H1 (cell line): ENCODE data around the gene KLHDC4. TPM values are rescaled to one million over a fixed set of nuclear protein-coding genes. Genes with fewer than 3 reads are reported as not detected.

Experiments used
- CTCF ChIA-PET: fragments of 300-600 bp; sonication (Branson Sonifier 250); formaldehyde crosslinking; loops from one replicate; lab custom pipeline; 2021; ENCODE audit not compliant: partially characterized antibody; lab: Charles Lee
- POLR2A ChIA-PET: fragments of 300-600 bp; sonication (Branson Sonifier 250); formaldehyde crosslinking; loops from one replicate; lab custom pipeline; 2021; ENCODE audit warnings: inconsistent platforms; ENCODE audit not compliant: partially characterized antibody; lab: Charles Lee
- DNase-seq, 2 experiments: peaks; one replicate each; pipeline versions ENCODE4 v3.0.0 to v3.0.0-alpha.2; 2010 to 2022; ENCODE audit warnings: low spot score in 2 of 2, low read depth in 1 of 2, mixed read lengths in 1 of 2
- FAIRE-seq: peaks from 2 replicates; lab custom pipeline; 2011; peaks lifted over from hg19 to GRCh38; lab: Jason Lieb, UNC
- H2AFZ ChIP-seq: 2 replicates; pipeline ENCODE4 v1.8.1; 2012; ENCODE audit warnings: low read length, inconsistent platforms
- H2AK5ac ChIP-seq: 2 replicates; pipeline ENCODE4 v1.6.1; 2013; ENCODE audit warnings: low read depth, low read length
- H2BK120ac ChIP-seq: replicated peaks from 2 replicates; pipeline ENCODE3; 2013; ENCODE audit warnings: low read depth, low read length, inconsistent platforms
- H2BK12ac ChIP-seq: 2 replicates; pipeline ENCODE4 v1.6.1; 2013; ENCODE audit warnings: low read depth, low read length
- H2BK15ac ChIP-seq: 2 replicates; pipeline ENCODE4 v1.6.1; 2013; ENCODE audit warnings: low read length
- H2BK20ac ChIP-seq: 2 replicates; pipeline ENCODE4 v1.6.1; 2013; ENCODE audit warnings: low read length
- H2BK5ac ChIP-seq: 2 replicates; pipeline ENCODE4 v1.6.1; 2013; ENCODE audit warnings: low read depth, low read length
- H3K14ac ChIP-seq: 2 replicates; pipeline ENCODE4 v1.6.1; 2013; ENCODE audit warnings: inconsistent platforms; ENCODE audit not compliant: insufficient read length
- H3K18ac ChIP-seq: 2 replicates; pipeline ENCODE4 v1.6.1; 2013; ENCODE audit warnings: low read length; ENCODE audit errors: extremely low read depth
- H3K23ac ChIP-seq: 2 replicates; pipeline ENCODE4 v1.6.1; 2013; ENCODE audit warnings: inconsistent platforms; ENCODE audit not compliant: insufficient read length
- H3K23me2 ChIP-seq: 2 replicates; pipeline ENCODE4 v1.6.1; 2013; ENCODE audit warnings: low read depth, low read length
- H3K27ac ChIP-seq: 2 replicates; pipeline ENCODE4 v1.6.1; 2011; ENCODE audit warnings: low read depth, low read length, inconsistent platforms
- H3K27me3 ChIP-seq, 4 experiments: replicated peaks in 1 of 4; 1 replicate in 1 of 4; 2 replicates in 3 of 4; pipeline versions ENCODE4 v1.6.1 to v1.8.1; 2011 to 2013; ENCODE audit warnings: low read length in 3 of 4, mild to moderate bottlenecking in 3 of 4, inconsistent platforms in 2 of 4, mixed read lengths in 2 of 4, moderate library complexity in 1 of 4; ENCODE audit not compliant: control insufficient read depth in 3 of 4, insufficient read depth in 3 of 4; ENCODE audit errors: extremely low read depth in 1 of 4
- H3K36me3 ChIP-seq, 4 experiments: 2 replicates each; pipeline versions ENCODE4 v1.6.1 to v1.8.1; 2011 to 2013; ENCODE audit warnings: mild to moderate bottlenecking in 4 of 4, low read length in 3 of 4, moderate library complexity in 2 of 4, control low read depth in 1 of 4, inconsistent platforms in 1 of 4; ENCODE audit not compliant: insufficient read depth in 4 of 4, control insufficient read depth in 2 of 4
- H3K4ac ChIP-seq: replicated peaks from 2 replicates; pipeline ENCODE3; 2013; ENCODE audit warnings: low read length, low read depth, mixed read lengths, inconsistent platforms; ENCODE audit not compliant: insufficient read length
- H3K4me1 ChIP-seq, 4 experiments: replicated peaks in 1 of 4; 1 replicate in 1 of 4; 2 replicates in 3 of 4; pipeline versions ENCODE4 v1.6.1 to v1.8.1; 2011 to 2013; ENCODE audit warnings: low read length in 3 of 4, inconsistent platforms in 2 of 4, mixed read lengths in 1 of 4; ENCODE audit not compliant: insufficient read depth in 4 of 4, control insufficient read depth in 3 of 4
- H3K4me2 ChIP-seq, 2 experiments: 2 replicates each; pipeline versions ENCODE4 v1.6.1 to v1.8.1; 2011 to 2013; ENCODE audit warnings: low read depth in 2 of 2, low read length in 2 of 2, control low read depth in 1 of 2, inconsistent platforms in 1 of 2, mild to moderate bottlenecking in 1 of 2; ENCODE audit not compliant: insufficient read depth in 1 of 2
- H3K4me3 ChIP-seq, 4 experiments: fragments of 200-600, 300-600 bp in 1 of 4; sonication (generic), shearing (Covaris generic), sonication (Bioruptor Twin) in 1 of 4; 2 replicates each; pipeline versions ENCODE4 v1.5.1 to v1.8.1; 2011 to 2016; ENCODE audit warnings: low read length in 4 of 4, low read depth in 3 of 4, control low read depth in 2 of 4, inconsistent platforms in 2 of 4, mild to moderate bottlenecking in 2 of 4, mixed read lengths in 1 of 4, moderate library complexity in 1 of 4; ENCODE audit not compliant: insufficient read depth in 2 of 4; ENCODE audit errors: extremely low read depth in 1 of 4
- H3K56ac ChIP-seq: replicated peaks from 2 replicates; pipeline ENCODE3; 2013; ENCODE audit warnings: low read depth, mild to moderate bottlenecking, mixed read lengths, low read length, inconsistent platforms; ENCODE audit not compliant: insufficient read length
- H3K79me1 ChIP-seq: 2 replicates; pipeline ENCODE4 v1.6.1; 2013; ENCODE audit warnings: low read depth, low read length, control low read depth
- H3K79me2 ChIP-seq, 2 experiments: 2 replicates each; pipeline versions ENCODE4 v1.6.1 to v1.8.1; 2012 to 2013; ENCODE audit warnings: low read length in 2 of 2, mild to moderate bottlenecking in 2 of 2, inconsistent platforms in 1 of 2; ENCODE audit not compliant: insufficient read depth in 2 of 2, control insufficient read depth in 1 of 2
- H3K9ac ChIP-seq, 4 experiments: replicated peaks in 1 of 4; 1 replicate in 1 of 4; 2 replicates in 3 of 4; pipeline versions ENCODE4 v1.6.1 to v1.8.1; 2011 to 2013; ENCODE audit warnings: low read depth in 3 of 4, low read length in 3 of 4, control low read depth in 2 of 4, mild to moderate bottlenecking in 2 of 4, moderate library complexity in 2 of 4, inconsistent platforms in 1 of 4; ENCODE audit errors: extremely low read depth in 1 of 4
- H3K9me3 ChIP-seq, 2 experiments: 2 replicates each; pipeline versions ENCODE4 v1.6.1 to v1.8.1; 2012 to 2013; ENCODE audit warnings: mild to moderate bottlenecking in 2 of 2, moderate library complexity in 2 of 2, control low read depth in 1 of 2, inconsistent platforms in 1 of 2, low read depth in 1 of 2, low read length in 1 of 2, mixed read lengths in 1 of 2; ENCODE audit not compliant: insufficient read depth in 2 of 2
- H4K20me1 ChIP-seq, 2 experiments: replicated peaks in 1 of 2; 2 replicates each; pipeline versions ENCODE3 to v1.8.1; 2011 to 2013; ENCODE audit warnings: inconsistent platforms in 2 of 2, low read length in 2 of 2, mild to moderate bottlenecking in 1 of 2; ENCODE audit not compliant: insufficient read depth in 2 of 2, control insufficient read depth in 1 of 2
- H4K5ac ChIP-seq: 2 replicates; pipeline ENCODE4 v1.6.1; 2013; ENCODE audit warnings: low read length, low read depth, mixed read lengths, inconsistent platforms; ENCODE audit not compliant: insufficient read length
- H4K8ac ChIP-seq: 2 replicates; pipeline ENCODE4 v1.8.0; 2013; ENCODE audit warnings: mild to moderate bottlenecking, moderate library complexity, low read length, inconsistent platforms; ENCODE audit not compliant: insufficient read depth; ENCODE audit errors: extremely low read depth
- H4K91ac ChIP-seq: replicated peaks from 2 replicates; pipeline ENCODE3; 2013; ENCODE audit warnings: low read length, mixed read lengths, inconsistent platforms; ENCODE audit not compliant: insufficient read length
- BCL11A ChIP-seq, 2 experiments: IDR thresholded peaks; one replicate each; pipeline ENCODE4 v1.6.1; 2011; ENCODE audit warnings: low read depth in 2 of 2, low read length in 2 of 2, mild to moderate bottlenecking in 2 of 2
- BRCA1 ChIP-seq: IDR thresholded peaks from 2 replicates; pipeline ENCODE4 v1.6.1; 2012; ENCODE audit warnings: low read depth, low read length, improper control_type of control experiment
- CEBPB ChIP-seq: IDR thresholded peaks from 2 replicates; pipeline ENCODE4 v1.6.1; 2012; ENCODE audit warnings: low read depth, low read length
- CHD1 ChIP-seq: IDR thresholded peaks from 2 replicates; pipeline ENCODE4 v1.6.1; 2012; ENCODE audit warnings: low read depth, low read length, improper control_type of control experiment
- CHD2 ChIP-seq: IDR thresholded peaks from 2 replicates; pipeline ENCODE4 v1.6.1; 2012; ENCODE audit warnings: low read length, improper control_type of control experiment
- PHF8 ChIP-seq: fragments of 200-600 bp; sonication (generic); conservative IDR thresholded peaks from 2 replicates; pipeline ENCODE4 v1.7.1; 2012; ENCODE audit warnings: low read depth, mild to moderate bottlenecking, inconsistent platforms, low read length, moderate library complexity
- SIX5 ChIP-seq: IDR thresholded peaks from 2 replicates; pipeline ENCODE4 v1.6.1; 2011; ENCODE audit warnings: mild to moderate bottlenecking, low read depth, low read length
- ZNF274 ChIP-seq: IDR thresholded peaks from 2 replicates; pipeline ENCODE4 v1.7.0; 2012; ENCODE audit warnings: low read length, borderline replicate concordance; ENCODE audit errors: extremely low read depth
- WGBS, 2 experiments: shearing (Covaris generic) in 1 of 2; methylation state at CpG; one replicate each; pipeline versions ENCODE4 v1.1.6 to v1.1.7; 2013 to 2015; ENCODE audit warnings: low lambda C conversion rate in 2 of 2, mixed read lengths in 2 of 2, inconsistent platforms in 1 of 2, low coverage in 1 of 2, missing lambda C conversion rate in 1 of 2; ENCODE audit not compliant: insufficient replicate concordance in 2 of 2, insufficient coverage in 1 of 2, insufficient read length in 1 of 2; ENCODE audit errors: extremely low coverage in 1 of 2, missing lambda C conversion rate in 1 of 2; 5-methylcytosine and 5-hydroxymethylcytosine counted together
- polyA plus RNA-seq, 7 experiments: library from polyadenylated mRNA; depleted of rRNA in 3 of 7; stranded (reverse) in 5 of 7; unstranded in 2 of 7; fragments of >200 nt in 5 of 7; fragments of 200-250 nt in 2 of 7; gene quantifications; 1 replicate in 5 of 7; 2 replicates in 1 of 7; 4 replicates in 1 of 7; pipeline versions ENCODE4 v1.2.1 to v1.2.3, GENCODE V29; 2011 to 2013; ENCODE audit warnings: missing spikeins in 2 of 7, mixed read lengths in 2 of 7
- total RNA-seq: library from RNA; stranded (reverse); fragmentation: NEBNext Ultra II Directional; extraction: Animal tissue kit (Norgen Biotek cat#: 25700); gene quantifications from 2 replicates; pipeline ENCODE4 v1.2.1, GENCODE V29; 2021
- TF ChIP-seq, protein P1 (sequence below), 3 experiments: IDR thresholded peaks; 1 replicate in 2 of 3; 2 replicates in 1 of 3; pipeline versions ENCODE4 v1.5.1 to v1.6.1; 2011; ENCODE audit warnings: low read length in 3 of 3, mild to moderate bottlenecking in 3 of 3, inconsistent platforms in 2 of 3, low read depth in 1 of 3, moderate library complexity in 1 of 3; ENCODE audit not compliant: insufficient read depth in 1 of 3; ENCODE audit errors: control extremely low read depth in 1 of 3
- TF ChIP-seq, protein P2 (sequence below): IDR thresholded peaks from 2 replicates; pipeline ENCODE4 v1.6.1; 2012; ENCODE audit warnings: inconsistent platforms

KLHDC4 gene
- total and polyA plus RNA-seq, 2 of the 8 experiments (the other 6 are each of a cell fraction or from before 2014, with no cell fraction given) = 23.7 to 63.9 TPM

DNA sequence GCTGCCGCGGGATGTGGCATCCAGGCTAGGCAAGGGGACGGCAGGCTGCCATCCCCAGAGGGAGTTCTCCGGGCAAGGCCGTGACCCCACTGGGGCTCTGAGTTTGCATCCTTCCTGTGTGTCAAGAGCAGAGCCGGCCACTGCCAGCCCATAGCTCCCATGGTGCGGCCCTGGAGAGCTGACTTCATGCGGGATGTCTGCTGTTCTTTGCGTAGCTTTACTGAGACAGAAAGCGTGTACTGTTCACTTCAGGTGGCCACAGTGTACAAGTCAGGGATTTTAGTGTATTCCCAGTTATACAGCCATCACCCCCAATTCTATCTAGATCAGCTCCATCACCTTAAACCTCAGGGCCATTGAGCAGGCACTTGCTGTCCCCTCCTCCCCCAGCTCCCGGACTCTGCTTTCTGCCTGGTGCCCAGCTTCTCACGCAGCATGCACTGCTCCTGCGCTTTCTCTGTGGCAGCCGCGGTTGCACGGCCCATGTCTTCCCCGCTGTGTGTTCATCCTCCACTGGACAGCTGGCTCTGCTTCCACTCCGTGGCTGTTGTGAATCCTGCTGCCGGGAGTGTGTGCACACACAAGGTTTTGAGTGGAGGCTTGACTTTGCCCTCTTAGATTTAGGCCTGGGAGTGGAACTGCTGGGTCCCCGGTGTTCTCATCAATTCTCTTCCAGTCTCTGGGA lies 71.2 kb downstream of the KLHDC4 start:
- Histone ChIP-seq H3K4me3 (no peak overlapping the region), H3K14ac (no peak overlapping the region), H3K56ac (no peak overlapping the region), H3K9ac (no peak overlapping the region), H3K18ac (no peak overlapping the region), H3K79me2 (no peaks in the 10 kb centered on the region), H3K9me3 (no peaks in the 10 kb centered on the region), H3K4me1 (no peaks in the 10 kb centered on the region; a peak in 1 of 7 replicates), H2AFZ (no peak overlapping the region), H2BK120ac (no peak overlapping the region), H4K5ac (no peak overlapping the region), H2BK5ac (no peak overlapping the region), H3K4ac (no peak overlapping the region), H3K27me3 (no peaks in the 10 kb centered on the region), H4K20me1 (peaks cover 7 to 14% of the 10 kb centered on the region in 2 experiments), H3K79me1 (no peaks in the 10 kb centered on the region), H3K36me3 (peaks cover 4 to 43% (median 14%) of the 10 kb centered on the region in 4 experiments; a peak in 6 of 8 replicates), H3K27ac (no peak overlapping the region), H3K23ac (no peak overlapping the region), H4K8ac (no peak overlapping the region), H3K4me2 (no peak overlapping the region), H4K91ac (no peak overlapping the region), H2BK12ac (no peak overlapping the region), H2AK5ac (no peak overlapping the region), H2BK15ac (no peak overlapping the region), H2BK20ac (no peak overlapping the region), H3K23me2 (no peaks in the 10 kb centered on the region)
- DNase-seq = no peak
- CTCF ChIA-PET = interaction anchor here (0.6 to 6.6 kb wide), 9 partner anchors 8 to 352 kb away, joined by 3 to 47 read pairs (median 4); no protein-coding TSS in a partner anchor
- no peak for FAIRE-seq
- 94% methylated on average over 20 of the region's 20 CpGs; no CpG with 5 or more reads in 1 of the 2 experiments for WGBS, 2 experiments
- POLR2A ChIA-PET = interaction anchor here (1.2 kb wide), 1 partner anchor 14 kb away, joined by 4 read pairs; no protein-coding TSS in a partner anchor
- TF ChIP-seq PHF8 (no peak), CEBPB (no peak), BCL11A (IDR thresholded peaks at IDR 0.05; ENCODE audit: low read depth in 2 of 2, low read length in 2 of 2) (no peak), SIX5 (no peak), BRCA1 (no peak), CHD1 (no peak), CHD2 (no peak), ZNF274 (no peak)
- TF ChIP-seq, protein P1, sequence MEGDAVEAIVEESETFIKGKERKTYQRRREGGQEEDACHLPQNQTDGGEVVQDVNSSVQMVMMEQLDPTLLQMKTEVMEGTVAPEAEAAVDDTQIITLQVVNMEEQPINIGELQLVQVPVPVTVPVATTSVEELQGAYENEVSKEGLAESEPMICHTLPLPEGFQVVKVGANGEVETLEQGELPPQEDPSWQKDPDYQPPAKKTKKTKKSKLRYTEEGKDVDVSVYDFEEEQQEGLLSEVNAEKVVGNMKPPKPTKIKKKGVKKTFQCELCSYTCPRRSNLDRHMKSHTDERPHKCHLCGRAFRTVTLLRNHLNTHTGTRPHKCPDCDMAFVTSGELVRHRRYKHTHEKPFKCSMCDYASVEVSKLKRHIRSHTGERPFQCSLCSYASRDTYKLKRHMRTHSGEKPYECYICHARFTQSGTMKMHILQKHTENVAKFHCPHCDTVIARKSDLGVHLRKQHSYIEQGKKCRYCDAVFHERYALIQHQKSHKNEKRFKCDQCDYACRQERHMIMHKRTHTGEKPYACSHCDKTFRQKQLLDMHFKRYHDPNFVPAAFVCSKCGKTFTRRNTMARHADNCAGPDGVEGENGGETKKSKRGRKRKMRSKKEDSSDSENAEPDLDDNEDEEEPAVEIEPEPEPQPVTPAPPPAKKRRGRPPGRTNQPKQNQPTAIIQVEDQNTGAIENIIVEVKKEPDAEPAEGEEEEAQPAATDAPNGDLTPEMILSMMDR (IDR thresholded peaks at IDR 0.05; ENCODE audit: control extremely low read depth in 1 of 3, insufficient read depth in 1 of 3, low read depth in 1 of 3, low read length in 3 of 3) = no peak
- TF ChIP-seq, protein P2, sequence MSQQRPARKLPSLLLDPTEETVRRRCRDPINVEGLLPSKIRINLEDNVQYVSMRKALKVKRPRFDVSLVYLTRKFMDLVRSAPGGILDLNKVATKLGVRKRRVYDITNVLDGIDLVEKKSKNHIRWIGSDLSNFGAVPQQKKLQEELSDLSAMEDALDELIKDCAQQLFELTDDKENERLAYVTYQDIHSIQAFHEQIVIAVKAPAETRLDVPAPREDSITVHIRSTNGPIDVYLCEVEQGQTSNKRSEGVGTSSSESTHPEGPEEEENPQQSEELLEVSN = no peak
